Ovary (tissue), 3 donors: ENCODE results near the gene HOXA6.

Experiments
- CTCF ChIP-seq, 3 donors: fragments of 450-650 bp in 2 of 3; fragments of 200-600 bp in 1 of 3; IDR thresholded peaks; one replicate each; pipeline versions ENCODE4 v1.5.1 to v1.8.0; 2016 to 2022; ENCODE audit warnings: antibody characterized with exemption in 3 of 3, mild to moderate bottlenecking in 1 of 3
- EP300 ChIP-seq: sonication (generic); formaldehyde crosslinking; IDR thresholded peaks from one replicate; pipeline ENCODE4 v1.6.1; 2017; ENCODE audit warnings: antibody characterized with exemption
- POLR2A ChIP-seq: fragments of 450-650 bp; IDR thresholded peaks from one replicate; pipeline ENCODE4 v1.6.1; 2017; ENCODE audit warnings: antibody characterized with exemption, mild to moderate bottlenecking, moderate library complexity
- donor health status: DM: no; HTN: no; CAD: no.

- no peak for TF ChIP-seq CTCF (IDR thresholded peaks at IDR 0.05)
- no peak for TF ChIP-seq EP300
- TF ChIP-seq POLR2A, result no peak
Observed at GRCh38 chr7:27101957-27102580, 45.5 kb downstream of the HOXA6 start.
